SKM-1 treated with dmso at 0.1 percent for 144 hours (cell line): Measurements from ENCODE around the gene EGFL6.
"Not testable (repeated sequence)": the region's sequence is repeated elsewhere in the genome, so short reads cannot be mapped to it uniquely, and the experiment has no call there.

Experiments used
- DNase-seq: peaks from one replicate; lab custom pipeline; 2025; ENCODE audit not compliant: unreplicated experiment; lab: John Stamatoyannopoulos, UW

Gene EGFL6

DNA sequence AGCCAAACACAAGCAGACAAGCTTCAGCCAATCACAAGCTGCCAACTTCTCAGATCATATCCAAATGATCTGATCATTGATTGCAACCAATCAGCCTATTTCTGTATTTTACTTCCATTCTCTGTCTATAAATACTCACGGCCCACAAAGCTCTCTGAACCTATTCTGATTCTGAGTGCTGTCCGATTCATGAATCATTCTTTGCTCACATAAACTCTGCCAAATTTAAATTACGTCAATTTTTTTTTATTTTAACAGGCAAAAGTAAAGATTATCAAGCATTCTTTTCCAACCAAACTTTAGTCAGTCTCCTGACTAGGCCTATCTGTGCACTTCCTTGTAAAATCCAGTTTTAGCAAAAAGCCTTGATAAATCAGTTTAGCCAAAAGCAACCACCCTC, 81.7 kb downstream of the EGFL6 start:
- no peak for DNase-seq

DNA sequence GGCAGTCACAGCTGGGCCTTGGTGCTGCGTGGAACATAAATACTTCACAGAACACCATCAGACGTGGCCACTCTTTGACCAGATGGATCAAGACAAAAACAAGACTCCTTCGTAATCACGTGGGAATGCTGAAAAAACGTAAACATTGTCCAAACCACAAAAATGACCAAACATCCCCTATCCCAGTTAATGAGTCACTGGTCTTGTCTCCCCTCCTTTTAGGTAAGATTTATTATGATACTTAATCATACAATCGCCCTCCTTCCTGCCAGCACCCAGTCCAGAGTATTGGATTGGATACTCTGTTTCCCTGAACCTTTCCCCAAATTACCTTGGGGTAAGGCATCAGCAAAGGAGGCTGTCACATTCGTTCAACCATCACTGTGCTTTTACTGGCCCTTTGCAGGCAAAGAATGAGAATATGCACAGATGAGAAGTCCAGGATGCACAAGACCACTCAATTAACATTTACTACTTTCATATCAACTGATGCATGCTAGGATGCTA, 82.9 kb downstream of the EGFL6 start:
- DNase-seq = no peak

DNA sequence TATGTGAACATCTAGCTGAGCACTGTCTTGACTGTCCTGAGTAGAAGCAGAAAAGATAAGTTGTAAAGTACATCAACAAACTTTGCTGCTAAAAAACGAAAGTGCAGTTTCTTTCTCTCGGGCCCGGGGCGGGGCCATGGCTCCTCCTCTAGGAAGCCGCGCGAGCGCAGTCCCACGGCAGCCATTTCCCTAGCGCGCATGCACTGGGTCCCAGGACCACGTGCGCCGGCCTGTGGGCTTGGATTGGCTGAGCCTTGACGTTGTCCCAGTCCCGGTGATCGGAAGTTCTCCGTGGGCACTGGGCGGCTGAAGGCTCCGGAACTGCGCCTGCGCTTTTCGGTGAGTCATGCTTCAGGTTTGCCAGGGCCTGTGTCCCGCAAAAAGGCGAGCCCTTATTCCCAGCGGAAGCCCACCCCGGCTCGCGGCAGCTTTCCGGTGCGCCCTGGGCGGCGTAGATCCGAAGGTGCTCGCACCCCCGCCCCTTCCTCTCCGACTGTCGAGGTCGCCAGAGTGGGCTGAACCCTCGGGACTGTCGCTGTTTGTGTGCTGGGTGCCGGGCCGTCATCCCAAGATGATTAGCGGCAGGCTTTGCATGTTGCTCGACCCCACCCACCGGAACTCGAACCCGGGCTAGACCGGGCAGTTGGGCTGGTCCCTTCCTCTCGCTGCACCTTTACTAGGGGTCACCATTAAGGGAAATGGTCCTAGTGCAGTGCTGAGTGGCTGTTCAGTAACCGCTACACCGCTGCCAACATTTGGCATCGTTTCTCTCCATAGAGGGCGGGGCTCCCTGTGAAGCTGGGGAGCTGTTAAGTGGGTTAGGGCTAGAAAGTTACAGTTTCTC, 83.7 kb downstream of the EGFL6 start, which contains the start of gene TCEANC:
Gene TCEANC, plus strand, starts transcription at position 292 of the 844 bp plus-strand sequence. CDS start 9,368 bp downstream, outside the sequence.
- DNase-seq = peak; percentile 85

GRCh38 chrX:13654116-13654515, 84.7 kb downstream of the EGFL6 start:
- DNase-seq = no peak

GRCh38 chrX:13655674-13656073, 86.3 kb downstream of the EGFL6 start:
- no peak for DNase-seq

GRCh38 chrX:13658602-13659001, 89.2 kb downstream of the EGFL6 start:
- DNase-seq = peak; percentile 19

GRCh38 chrX:13659063-13659462, 89.7 kb downstream of the EGFL6 start:
- peak; percentile 80 for DNase-seq

- DNase-seq = no peak
Measured at GRCh38 chrX:13661735-13662288, 92.4 kb downstream of the EGFL6 start.

- DNase-seq = no peak
Measured at GRCh38 chrX:13662355-13662791, 93.0 kb downstream of the EGFL6 start.

DNA sequence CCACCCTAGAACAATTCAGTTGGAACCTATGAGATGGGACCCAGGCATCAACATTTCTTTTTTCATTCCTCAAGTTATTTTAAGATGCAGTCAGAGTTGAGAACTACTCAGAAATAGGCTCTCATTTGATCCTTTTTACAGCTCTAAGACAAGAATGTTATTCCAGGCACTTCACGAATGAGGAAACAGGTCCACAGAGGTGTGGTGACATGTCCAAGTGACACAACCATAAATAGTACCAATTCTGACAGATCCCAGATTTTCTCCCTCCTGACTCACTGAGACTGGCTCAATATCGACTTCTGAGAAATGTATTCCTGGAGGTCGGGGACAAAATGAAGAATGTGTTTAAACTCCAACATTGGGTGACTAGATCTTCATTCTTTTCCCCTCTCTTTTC, 94.6 kb downstream of the EGFL6 start:
- no peak for DNase-seq

DNA sequence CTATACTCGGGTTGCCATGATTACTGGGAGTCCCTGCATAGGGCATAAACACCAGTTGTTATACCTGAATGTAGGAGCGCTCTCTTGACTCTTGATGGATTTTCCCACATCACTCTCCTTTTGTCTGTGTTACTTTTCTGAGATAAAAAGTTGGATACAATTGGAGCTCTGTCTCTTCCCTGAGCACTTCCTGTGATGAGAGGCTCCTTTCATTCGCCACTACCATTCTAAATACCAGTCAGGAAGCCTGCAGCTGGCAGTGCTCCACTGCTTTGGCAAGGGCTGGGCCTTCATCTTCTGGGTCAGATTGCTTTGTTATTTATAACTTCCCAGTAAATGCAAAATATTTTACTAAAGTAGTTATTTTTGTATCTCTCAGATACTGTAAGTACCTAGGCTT, 97.4 kb downstream of the EGFL6 start:
- DNase-seq = no peak

- DNase-seq = no peak
Measured at GRCh38 chrX:13667919-13668318, 98.5 kb downstream of the EGFL6 start.

DNA sequence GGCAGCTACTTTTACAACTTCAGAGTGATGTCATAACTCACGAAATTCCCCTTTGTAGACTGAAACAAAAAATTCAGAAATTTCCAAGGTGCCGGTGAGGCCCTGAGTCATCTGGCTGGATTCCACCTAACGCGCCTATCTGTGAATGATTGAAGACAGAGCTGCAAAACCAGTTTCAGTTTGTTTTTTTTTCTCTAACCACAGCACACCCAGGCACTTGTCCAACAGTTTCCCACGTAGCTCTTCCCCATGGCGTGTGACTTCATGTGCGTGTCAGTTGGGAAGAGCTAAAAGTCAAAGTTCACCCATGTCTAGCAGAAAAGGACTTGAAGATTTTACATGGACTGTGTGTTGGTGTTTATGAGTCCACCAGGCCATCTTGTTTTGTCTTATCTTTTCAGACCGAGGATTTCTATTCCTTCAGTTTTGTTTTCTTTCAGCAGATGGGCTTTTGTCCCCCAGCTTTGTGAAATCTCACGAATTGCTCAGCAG, 99.9 kb downstream of the EGFL6 start:
- no peak for DNase-seq

DNA sequence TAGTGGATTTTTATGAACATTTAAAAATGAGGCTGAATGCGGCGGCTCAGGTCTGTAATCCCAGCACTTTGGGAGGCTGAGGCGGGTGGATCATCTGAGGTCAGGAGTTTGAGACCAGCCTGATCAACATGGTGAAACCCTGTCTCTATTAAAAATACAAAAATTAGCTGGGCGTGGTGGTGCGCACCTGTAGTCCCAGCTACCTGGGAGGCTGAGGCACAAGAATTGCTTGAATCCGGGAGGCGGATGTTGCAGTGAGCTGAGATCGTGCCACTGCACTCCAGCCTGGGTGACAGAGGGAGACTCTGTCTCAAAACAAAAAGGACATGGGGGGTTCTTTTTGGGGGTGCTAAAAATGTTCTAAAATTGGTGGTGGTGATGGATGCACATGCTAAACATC, 100.4 kb downstream of the EGFL6 start:
- not testable (repeated sequence) for DNase-seq

GRCh38 chrX:13670197-13670596, 100.8 kb downstream of the EGFL6 start:
- no peak for DNase-seq

DNA sequence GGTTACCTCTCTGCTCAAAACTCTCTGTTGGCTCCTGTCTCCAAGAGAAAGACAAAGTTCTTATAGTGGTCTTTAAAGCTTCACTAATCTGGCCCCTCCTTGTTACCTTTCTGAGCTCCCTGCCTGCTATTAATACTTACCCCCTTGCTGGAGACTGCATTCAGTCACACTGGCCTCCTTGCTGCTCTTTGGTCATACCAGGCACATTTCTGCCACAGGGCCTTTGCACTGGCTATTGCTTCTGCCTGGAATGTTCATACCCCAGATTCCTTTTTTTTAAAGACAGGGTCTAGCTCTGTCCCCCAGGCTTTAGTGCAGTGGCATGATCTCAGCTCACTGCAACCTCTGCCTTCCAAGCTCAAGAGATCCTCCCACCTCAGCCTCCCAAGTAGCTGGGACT, 103.6 kb downstream of the EGFL6 start:
- DNase-seq = no peak

GRCh38 chrX:13676885-13677284, 107.5 kb downstream of the EGFL6 start:
- no peak for DNase-seq

DNA sequence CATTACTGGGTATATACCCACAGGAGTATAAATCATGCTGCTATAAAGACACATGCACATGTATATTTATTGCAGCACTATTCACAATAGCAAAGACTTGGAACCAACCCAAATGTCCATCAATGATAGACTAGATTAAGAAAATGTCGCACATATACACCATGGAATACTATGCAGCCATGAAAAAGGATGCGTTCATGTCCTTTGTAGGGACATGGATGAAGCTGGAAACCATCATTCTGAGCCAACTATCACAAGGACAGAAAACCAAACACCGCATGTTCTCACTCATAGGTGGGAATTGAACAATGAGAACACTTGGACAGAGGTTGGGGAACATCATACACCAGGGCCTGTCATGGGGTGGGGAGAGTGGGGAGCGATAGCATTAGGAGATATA, 110.3 kb downstream of the EGFL6 start:
- not testable (repeated sequence) for DNase-seq

GRCh38 chrX:13681595-13681994, 112.2 kb downstream of the EGFL6 start:
- DNase-seq = no peak
